GM19043 (cell line): ENCODE data around the gene TRIM34.
"Not testable (repeated sequence)": the region's sequence is repeated elsewhere in the genome, so short reads cannot be mapped to it uniquely, and the experiment has no call there.

Experiments
- ATAC-seq: cut with Tn5 transposase; IDR thresholded peaks from one replicate; pipeline ENCODE4 v1.9.1; 2021; ENCODE audit warnings: low read depth; ENCODE audit not compliant: unreplicated experiment

TRIM34 gene

GRCh38 chr11:5620651-5621521 lies 3.9 kb upstream of the TRIM34 start:
- ATAC-seq: no peak

DNA sequence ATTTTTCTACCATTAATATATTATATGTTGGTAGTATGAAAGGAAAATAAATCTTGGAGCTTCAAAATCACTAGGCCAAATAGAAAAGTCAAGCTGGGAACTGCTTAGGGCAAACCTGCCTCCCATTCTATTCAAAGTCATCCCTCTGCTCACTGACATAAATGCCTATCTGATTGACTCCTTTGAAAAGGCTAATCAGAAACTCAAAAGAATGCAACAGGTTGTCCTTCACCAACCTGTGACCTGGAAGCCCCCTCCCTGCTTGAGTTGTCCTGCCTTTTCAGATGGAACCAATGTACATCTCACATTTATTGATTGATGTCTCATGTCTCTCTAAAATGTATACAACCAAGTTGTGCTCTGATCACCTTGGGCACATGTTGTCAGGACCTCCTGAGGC lies 3.2 kb upstream of the TRIM34 start:
- ATAC-seq: no peak

DNA sequence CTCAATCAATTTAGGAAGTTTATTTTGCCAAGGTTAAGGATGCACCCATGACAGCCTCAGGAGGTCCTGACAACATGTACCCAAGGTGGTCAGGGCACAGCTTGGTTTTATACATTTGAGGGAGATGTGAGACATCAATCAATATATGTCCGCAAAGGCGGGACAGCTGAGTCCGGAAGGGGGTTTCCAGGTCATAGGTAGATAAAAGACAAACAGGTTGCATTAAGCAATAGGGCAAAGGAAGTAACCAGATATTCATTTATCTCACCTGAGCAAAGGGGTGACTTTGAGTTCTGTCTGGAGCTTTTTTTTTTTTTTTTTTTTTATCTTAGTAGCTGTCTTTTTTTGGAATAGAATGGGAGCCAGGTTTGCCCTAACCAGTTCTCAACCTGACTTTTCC lies 2.0 kb upstream of the TRIM34 start:
- no peak for ATAC-seq

DNA sequence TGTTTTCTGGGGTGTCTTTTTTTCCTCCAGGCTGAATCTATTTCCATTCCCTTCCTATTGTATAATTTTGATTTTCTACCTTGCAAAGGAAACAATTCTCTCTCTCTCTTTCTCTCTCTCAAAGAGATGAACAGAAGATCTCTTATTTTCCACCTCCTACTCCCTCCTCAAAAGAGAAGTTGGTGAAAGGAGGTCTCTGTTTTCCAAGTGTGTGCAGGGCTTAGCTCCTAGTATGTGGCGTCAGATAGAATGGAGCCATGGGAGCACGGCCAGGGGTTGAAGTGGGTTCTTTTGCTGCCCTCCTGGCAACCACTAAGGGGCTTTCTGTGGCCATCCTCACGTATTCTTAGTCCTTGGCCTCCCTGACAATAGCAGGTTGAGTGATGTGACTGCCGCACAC lies 480 bp downstream of the TRIM34 start:
- ATAC-seq: no peak

DNA sequence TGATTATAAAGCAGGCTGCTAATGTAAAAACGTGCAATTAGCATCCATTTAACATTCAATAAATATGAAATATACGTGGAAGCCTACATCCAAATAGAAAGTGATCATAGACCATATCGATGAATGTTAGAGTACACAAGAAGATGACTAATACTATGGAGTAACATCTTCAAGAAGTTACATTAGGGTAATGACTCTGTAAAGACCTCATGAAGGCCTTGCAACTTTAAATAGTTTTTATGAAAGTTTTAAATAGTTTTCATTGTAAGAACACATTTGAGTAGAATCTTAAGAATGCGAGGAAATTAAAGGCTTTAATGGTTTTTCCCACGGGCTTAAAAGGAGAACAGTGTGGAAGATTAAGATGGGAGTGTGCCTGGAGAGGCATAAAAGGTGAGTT lies 1.4 kb downstream of the TRIM34 start:
- no peak for ATAC-seq

DNA sequence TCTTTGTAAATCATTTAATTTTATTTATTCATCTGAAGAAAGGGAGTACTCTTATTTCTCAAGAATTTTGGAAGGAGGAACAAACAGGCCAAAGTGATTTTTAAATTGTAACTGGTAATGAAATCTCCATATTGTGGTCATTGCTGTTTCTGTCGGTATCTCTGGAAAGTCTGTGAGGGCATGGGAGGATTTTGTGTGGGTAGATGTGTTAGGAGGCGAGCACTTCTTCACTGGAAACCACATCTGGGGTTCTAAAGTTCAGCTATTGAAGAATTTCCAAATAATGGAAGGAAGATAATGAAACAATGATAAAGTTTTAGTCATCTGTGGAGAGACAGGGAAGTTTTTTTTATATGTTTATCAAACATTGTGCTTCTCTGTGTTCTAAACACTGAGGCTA lies 6.6 kb downstream of the TRIM34 start:
- peak; percentile 21 for ATAC-seq

DNA sequence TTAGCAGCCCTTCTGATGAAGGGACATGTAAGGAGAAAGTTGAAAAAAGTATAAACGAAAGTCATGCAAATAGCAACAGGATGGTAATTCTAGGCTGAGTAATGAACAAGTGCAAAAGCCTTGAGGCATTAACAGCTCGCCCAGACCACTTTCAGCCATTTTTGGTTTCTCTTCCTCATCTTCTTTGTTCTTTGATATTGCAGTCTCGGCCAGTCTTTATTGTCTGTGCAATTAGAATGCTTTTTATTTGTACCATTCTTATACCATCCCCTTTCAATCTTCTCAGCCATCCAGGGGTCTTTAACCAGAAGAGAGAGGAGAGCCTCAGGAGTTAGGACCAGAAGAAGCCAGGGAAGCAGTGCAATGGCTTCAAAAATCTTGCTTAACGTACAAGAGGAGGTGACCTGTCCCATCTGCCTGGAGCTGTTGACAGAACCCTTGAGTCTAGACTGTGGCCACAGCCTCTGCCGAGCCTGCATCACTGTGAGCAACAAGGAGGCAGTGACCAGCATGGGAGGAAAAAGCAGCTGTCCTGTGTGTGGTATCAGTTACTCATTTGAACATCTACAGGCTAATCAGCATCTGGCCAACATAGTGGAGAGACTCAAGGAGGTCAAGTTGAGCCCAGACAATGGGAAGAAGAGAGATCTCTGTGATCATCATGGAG lies 7.3 kb downstream of the TRIM34 start:
- ATAC-seq: peak; percentile 94

DNA sequence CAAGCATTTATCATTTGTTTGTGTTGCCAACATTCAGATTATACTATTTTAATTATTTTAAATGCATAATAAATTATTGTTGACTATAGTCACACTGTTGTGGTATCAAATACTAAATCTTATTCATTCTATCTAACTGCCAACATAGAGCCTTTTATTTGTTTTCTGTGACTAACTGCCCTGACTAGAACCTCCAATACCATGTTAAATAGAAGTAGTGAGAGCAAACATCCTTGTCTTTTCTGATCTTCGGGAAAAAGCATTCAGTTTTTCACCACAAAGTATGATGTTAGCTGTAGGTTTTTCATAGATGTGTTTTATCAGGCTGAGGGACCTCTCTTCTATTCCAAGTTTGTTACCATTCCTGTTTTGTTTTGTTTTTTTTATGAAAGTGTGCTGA lies 15.2 kb downstream of the TRIM34 start:
- ATAC-seq: no peak

DNA sequence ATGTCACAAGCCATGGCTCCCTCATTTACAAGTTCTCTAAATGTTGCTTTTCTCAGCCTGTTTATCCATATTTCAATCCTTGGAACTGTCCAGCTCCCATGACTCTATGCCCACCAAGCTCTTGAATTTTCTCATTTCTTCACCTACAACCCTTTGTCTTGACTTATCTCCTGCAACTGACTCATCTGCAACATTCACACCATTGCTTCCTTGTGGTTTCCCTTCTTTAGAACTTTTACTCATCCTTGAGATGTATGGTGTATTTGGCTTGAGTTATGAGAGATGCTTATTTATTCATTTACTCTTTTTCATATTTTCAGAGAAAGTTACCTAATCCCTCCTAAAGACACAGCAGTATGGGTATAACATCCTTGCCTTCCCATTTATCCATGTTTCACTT lies 18.8 kb downstream of the TRIM34 start:
- no peak for ATAC-seq

DNA sequence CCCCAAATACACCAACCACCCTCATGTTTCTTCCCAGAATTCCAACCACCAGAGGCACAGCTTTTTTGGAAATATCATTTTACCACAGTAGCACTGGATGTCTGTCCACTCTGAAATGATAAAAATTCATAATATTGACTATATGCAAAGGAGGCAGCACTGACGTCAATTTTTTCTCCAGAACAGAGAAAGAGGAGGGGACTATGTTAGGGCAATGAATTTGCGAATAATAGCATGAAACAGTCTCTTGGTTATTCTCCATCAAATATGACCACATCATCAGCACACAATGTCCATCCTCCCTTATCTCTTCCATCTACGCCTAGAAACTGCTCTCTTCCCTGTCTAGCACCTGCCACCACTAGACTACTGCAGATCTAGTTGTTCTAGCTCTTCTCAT lies 21.3 kb downstream of the TRIM34 start:
- no peak for ATAC-seq

DNA sequence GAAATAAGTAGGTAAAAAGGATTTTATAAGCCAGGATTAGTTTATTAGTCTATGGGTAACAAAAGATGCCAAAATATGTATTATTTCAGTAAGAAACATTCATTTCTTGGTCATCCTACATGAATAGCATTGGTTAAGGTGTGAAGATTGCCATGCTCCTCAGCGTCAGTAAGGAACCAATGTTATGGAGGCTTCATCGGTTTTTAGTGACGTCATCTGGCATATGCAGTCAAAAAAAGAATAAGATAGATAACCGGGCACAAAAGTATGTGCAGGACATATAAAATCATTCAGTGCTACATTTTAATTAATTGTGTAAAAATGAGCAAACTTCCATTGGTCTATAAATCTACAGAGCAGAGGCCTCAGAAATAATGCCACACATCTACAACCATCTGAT lies 30.7 kb downstream of the TRIM34 start:
- no peak for ATAC-seq

DNA sequence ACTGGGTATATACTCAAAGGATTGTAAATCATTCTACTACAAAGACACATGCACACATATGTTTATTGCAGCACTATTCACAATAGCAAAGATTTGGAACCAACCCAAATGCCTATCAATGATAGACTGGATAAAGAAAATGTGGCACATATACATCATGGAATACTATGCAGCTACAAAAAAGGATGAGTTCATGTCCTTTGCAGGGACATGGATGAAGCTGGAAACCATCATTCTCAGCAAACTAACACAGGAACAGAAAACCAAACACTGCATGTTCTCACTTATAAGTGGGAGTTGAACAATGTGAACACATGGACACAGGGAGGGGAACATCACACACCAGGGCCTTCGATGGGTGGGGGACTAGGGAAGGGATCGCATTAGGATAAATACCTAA lies 32.2 kb downstream of the TRIM34 start:
- not testable (repeated sequence) for ATAC-seq

GRCh38 chr11:5658318-5658717 lies 33.5 kb downstream of the TRIM34 start:
- no peak for ATAC-seq

DNA sequence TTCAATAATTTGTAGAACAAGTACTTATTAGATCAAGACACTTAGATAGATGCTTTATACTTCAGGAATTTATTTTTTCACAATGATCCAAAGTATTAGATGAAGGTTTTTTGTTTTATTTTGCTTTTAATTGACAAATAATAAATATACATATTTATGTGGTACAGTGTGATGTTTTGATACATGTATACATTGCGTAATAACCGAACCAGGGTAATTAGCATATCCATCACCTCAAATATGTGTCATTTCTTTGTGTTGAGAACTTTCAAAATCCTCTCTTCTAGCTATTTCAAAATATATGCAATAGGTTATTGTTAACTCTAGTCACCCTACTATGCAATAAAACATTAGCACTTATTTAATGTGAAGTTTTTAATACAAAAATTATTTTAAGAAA lies 38.7 kb downstream of the TRIM34 start:
- no peak for ATAC-seq

DNA sequence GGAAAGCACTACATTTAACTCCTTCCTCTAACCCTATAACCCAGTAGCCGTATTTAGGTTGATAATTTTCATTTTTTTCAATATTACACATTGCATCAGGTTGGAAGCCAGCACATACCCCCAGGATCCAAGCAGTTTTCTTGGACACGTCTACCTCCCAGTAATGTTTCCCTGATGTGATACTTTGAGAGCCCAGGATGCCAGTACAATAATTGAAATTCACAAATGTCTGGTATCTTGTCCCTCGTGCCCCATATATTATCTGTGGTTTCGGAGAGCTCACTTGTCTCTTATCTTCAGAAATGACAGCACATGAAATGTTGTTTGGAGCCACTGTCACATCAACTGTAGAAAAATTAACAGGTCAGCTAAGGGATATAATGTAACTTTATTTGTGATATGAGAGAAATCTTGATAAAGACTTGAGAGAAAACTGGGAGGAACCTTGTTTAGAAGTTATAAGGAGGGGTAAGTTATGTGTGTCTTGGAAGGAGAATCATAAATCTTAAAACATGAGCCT lies 40.3 kb downstream of the TRIM34 start:
- no peak for ATAC-seq

- ATAC-seq: no peak
Observed at GRCh38 chr11:5665746-5666401, 41.1 kb downstream of the TRIM34 start.

DNA sequence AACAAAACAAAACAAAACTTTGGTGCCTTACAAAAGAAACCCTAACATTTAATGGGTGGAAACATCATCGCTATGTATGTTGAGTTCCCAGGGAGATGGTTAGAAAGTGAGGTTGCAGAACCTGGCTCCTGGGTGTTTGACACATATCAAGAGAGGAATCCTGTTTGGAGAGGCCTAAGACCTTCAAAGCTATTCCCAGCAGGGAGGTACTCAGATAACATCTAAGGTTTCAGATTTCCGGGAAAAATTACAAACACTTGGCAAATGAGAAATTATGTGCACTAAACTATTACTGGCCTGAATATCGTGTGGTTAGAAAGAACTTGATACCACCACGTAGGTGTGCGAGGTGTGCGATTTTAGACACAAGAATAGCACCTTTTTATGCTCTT lies 41.6 kb downstream of the TRIM34 start:
- no peak for ATAC-seq

GRCh38 chr11:5671831-5672230 lies 47.0 kb downstream of the TRIM34 start:
- ATAC-seq: no peak

GRCh38 chr11:5674391-5674790 lies 49.6 kb downstream of the TRIM34 start:
- ATAC-seq: no peak

GRCh38 chr11:5679811-5680210 lies 55.0 kb downstream of the TRIM34 start:
- ATAC-seq: no peak

GRCh38 chr11:5682890-5683441 lies 58.2 kb downstream of the TRIM34 start:
- not testable (repeated sequence) for ATAC-seq
